Stimulated activated CD4-positive, alpha-beta T cell treated with anti-CD3 and anti-CD28 coated beads, Interleukin-2, amount 100 ng/mL, for 24 hours (primary cell): Measurements from ENCODE around the gene PPP1R16B.
A peak's percentile ranks its signal among the peaks of the same experiment; 100 is the strongest.

Source experiments
- DNase-seq, 2 donors: peaks; one replicate each; pipeline ENCODE4 v3.0.0-alpha.2; 2020

PPP1R16B gene

DNA sequence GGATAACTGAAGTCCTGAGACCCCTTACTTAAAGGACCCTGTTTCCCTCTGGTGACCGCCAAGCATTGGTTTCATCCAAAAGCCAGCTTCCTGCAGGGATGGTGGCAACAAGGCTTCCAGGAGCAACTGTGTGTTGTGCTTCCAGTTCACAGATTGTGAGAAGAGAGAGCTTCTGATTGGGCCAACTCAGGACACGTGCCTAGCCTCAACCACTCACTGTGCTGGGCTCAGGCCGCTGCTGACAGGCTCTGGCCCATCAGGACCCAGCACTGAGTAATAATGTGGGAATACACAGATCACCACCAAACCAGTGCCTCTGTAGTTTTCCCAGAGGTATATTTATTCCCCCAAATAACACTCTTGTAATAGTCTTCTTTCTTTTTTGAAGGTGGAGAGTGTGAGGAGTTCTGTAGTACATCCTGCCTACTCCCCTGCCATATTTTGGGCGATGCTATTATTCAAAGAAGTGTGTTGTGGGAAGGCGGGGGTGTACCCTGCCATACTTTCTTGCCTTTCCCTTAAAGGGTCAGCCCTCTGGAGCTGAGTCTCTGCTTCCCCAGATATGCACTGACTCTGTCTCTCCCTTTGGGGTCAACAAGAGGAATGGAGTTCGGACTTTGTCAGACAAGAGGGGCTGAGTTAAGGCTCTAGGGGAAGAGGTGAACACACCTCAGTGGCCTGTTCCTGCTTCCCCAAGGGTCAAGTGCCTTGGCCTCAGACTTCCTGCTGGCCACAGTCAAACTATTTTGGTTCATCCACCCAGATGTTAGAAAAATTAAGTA is 23.2 kb downstream of the PPP1R16B start:
- DNase-seq: peak in 1 of 2 donors; percentile 11

DNA sequence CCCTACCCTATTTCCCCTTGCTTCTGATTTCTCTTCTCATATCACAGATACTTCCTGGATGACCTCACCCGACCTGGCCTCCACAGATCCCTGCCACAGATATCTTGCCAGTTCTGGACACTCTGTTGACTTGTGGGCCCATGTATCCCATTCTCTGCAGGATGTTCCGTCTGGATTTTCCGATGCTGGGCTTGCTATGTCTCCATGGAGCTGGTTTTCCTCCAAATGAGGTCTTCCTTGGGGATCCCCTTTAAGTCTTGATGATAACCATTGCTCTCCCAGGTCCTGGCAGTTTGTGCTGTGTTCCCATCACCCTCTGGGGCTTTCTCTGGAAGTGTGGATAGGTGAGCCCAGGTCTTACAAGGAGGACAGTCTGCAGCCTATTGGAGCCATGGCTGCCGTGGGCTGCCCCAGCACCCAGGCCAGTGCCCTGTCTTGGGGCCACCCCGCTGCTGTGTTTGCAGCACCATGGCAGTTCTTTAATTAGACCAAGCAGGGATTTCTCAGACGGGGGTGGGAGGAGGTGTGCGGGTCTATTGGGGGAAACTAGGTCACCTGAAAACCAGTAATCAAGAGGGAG is 23.9 kb downstream of the PPP1R16B start:
- DNase-seq: peak in 1 of 2 donors; percentile 13

DNA sequence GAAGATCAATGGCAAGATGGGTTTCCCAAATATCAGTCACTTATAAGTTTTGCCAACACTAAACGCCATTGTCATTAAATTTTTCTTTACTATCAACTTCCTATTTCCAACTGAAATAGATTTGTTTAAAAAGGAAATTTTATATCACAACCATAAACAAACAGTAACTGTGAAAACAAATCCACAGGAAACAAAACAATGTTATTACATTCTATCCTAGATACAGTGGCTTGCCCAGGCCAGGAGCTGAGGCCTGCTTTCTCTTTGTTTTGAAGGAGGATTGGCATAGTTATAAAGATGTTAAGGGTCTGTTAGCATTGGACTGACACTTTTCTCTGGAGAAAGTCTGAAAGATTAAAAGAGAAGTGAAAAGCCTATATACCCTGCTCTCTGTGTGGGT is 24.9 kb downstream of the PPP1R16B start:
- DNase-seq: no peak

DNA sequence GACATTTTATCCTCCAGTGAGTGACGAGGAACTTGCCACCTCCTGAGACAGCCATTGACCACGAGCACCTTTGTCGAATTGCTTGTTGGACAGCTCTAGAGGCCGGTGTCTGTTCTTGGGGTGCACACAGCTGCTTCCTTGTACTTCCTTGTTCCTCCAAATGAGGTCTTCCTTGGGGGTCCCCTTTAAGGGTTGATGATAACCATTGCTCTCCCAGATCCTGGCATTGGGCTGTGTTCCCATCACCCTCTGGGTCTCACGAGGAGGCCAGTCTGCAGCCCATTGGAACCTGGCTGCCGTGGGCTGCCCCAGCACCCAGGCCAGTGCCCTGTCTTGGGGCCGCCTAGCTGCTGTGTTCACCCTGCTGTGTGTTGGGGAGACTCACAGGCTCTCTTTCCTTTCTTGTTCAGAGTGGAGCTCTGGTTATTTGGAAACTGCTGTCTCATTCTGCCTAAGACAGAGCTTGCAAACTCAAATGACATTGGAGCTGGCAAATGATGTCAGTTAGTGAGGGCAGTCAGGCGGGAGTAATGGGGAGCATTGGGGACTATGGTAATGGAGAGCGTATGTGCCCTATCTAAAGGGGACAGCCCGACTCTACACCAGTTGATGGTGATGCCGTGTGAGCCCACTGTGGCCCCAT is 25.7 kb downstream of the PPP1R16B start:
- no peak for DNase-seq

DNA sequence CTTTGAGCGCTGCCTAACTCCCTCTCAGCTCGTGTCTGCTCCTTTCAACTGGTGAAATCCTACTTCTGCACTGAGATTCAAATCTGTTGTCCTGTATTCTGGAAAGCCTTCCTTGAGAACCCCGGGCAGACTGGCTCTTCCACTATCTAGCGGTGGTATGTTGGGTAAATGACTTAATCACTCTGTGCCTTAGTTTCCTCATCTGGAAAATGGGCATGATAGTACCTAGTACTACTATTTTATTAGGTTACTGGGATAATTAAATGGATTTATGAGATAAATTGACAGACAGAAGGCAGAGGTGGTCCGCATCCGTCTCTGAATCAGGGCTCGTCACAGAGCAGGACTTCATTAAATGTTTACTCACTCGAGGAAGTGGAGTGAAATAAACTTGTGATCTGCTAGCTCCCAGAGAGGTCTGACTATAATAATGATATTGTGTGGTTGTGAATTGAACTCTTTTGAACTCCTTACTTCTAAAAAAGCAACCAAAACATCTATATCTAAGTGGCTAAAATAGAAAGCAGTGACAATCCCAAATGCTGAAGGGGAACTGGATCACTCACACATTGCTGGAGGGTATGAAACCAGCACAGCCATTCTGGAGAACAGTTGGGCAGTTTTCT is 26.6 kb downstream of the PPP1R16B start:
- DNase-seq: peak in 1 of 2 donors; percentile 14

DNA sequence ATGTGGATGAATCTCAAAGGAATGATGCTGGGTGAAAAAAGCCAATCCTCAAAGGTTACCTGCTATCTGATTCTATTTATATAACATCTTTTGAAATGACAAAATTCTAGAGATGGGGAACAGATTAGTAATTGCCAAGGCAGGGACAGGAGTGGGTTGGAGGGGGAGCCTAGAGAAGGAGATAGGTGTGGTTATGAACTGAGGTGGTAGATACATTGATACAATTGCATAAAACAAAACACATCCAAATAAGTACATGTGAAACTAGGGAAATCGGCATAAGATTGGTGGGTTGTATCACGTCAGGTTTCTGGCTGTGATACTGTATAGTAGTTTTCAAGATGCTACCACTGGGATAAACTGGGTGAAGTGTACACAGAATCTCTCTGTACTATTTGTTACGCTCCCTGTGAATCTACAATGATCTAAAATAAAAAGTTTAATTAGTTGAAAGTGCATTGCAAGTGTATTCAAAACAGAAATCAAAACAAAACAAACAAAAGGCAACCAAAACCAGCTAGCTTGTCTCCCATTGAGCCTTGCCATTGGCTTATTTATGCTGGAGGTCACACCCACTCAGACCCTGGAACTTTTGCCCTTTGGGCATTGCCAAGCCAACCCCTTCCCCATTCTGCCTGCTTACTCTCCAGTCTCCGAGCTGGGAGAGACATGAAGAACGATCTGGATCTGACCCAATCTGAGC is 27.8 kb downstream of the PPP1R16B start:
- peak in 1 of 2 donors; percentile 46 for DNase-seq

DNA sequence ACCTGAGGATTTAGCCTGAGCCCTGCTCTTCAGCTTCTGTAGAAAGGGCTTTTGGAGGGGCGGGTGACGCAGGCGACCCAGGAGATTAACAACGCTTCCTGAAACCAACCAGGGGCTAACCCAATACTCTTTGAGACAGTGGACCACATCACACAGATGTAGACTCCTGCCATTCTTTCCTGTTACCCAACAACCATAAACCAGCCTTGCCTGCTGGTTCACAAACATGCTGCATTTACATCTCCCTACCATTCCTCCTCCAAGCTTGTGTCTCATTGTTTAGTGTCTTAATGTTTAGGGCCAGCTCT is 28.3 kb downstream of the PPP1R16B start:
- DNase-seq: peak; percentile 21 to 28

DNA sequence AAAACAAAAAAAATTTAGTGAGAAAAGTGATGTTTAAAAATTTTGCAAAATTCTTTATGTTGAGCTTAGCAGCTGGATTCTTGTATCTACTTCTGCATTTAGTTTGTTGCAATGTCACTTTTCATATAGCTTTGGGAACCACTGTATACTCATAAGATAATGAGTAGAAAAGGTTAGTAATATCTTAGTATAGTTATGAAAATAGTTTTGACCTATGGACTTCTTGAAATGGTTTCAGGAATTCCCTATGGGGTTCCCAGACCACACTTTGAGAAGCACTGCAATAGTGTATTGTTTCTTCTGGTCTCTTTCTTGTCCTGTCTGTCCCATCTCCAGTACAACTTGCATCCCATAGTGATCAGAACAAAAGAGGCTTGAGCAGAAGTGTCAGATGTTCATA is 29.4 kb downstream of the PPP1R16B start:
- DNase-seq: no peak

DNA sequence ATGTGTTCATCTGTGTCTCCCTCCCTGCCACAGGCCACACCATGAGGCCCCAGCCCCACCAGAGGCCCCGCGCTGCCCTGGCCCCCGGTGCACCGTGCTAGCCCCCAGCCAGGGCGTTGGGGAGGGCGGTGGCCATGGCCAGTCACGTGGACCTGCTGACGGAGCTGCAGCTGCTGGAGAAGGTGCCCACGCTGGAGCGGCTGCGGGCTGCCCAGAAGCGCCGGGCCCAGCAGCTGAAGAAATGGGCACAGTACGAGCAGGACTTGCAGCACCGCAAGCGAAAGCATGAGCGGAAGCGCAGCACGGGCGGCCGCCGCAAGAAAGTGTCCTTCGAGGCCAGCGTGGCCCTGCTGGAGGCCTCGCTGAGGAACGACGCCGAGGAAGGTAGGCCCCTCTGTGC is 30.3 kb downstream of the PPP1R16B start:
- peak in 1 of 2 donors; percentile 16 for DNase-seq

DNA sequence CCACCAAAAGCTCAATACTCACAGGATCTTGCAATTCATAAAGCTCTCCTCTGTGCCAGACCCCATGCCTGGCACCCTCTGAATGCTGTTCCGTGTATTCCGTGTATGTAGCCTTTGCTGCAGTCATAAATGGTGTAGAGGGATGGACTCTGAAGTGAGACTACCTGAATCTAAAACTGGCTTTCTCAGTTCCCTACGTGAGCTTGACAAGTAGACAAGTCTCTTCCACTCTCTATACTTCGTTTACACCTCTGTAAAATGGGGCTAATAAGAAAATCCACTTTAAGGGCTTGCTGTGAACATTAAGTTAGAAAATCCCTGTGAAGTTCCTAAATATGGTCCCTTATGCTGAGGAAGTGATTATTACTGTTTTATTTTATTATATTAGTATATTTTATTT is 31.5 kb downstream of the PPP1R16B start:
- peak in 1 of 2 donors; percentile 4 for DNase-seq

DNA sequence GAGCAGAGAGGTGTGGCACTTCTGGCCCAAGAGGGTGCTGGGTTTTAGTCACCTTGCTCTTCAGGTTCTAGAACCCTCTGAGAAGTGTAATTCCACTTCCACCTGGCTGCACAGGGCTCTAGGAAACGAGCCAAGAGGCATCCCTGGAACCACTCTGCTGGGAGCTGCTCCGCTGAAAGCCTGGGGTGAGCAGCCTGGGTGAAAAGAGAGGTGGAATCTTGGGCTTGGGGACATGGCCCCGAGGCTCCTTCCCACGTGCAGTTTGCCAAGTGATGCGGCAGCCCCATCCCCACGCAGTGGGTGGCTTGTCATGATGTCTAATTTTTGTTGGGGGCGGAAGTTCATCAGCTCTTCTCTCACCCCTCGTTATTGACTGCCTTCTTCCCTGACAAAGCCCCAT is 32.8 kb downstream of the PPP1R16B start:
- DNase-seq: no peak

DNA sequence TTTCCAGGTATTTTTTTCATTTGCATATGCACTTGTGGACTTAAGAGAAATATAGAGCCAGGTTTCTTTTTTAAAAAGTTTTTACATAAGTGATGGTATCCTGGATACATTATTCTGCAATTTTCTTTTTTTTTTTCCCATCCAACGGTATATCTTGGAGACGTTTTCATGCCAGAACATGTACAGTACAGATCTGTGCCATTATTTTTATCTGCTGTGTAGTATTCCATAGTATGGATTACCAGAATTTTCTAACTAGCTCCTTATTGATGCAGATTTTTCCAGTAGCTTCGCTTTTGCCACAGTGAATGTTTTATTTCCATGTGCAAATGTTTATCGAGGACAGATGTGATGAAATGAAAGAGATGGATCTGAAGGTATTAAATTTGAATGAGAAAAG is 34.1 kb downstream of the PPP1R16B start:
- DNase-seq: no peak

DNA sequence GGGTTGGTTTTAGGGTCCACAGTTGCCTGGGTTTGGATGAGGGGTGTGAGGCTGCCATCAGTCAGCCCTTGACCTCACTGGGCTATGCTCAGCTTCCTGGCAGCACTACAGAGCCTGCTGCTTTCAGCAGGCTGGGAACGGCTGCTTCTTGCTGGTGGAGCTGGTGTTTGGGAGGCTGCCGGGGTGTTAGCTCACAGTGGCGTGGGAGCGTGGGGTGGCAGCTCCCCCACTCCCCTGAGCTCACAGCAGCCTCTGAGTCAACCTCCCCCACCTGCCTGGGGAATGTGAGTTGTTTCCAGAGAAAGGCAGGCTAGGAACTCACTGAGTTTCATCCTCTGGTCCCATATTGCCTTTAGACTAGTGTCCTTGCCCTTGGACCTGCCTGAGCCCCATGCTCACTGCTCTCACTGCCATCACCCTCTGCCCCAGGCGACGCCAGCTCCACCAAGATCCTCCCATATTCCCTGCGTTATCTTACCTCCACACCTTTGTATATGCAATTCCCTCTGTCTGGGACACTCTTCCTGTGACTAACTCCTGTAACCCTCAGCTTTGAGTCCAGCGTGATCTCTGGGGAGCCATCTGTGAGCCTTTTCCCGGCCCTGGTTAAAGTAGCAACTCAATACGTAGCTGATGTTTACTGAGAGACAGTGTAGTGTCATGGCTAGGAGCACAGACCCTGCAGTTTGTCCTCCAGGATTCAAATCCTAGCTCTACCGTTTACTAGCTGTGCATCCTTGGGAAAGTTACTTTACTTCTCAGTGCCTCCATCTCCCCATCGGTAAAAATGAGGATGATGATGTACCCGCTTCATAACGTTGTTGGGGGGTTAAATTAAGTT is 34.8 kb downstream of the PPP1R16B start:
- peak; percentile 50 to 59 for DNase-seq

DNA sequence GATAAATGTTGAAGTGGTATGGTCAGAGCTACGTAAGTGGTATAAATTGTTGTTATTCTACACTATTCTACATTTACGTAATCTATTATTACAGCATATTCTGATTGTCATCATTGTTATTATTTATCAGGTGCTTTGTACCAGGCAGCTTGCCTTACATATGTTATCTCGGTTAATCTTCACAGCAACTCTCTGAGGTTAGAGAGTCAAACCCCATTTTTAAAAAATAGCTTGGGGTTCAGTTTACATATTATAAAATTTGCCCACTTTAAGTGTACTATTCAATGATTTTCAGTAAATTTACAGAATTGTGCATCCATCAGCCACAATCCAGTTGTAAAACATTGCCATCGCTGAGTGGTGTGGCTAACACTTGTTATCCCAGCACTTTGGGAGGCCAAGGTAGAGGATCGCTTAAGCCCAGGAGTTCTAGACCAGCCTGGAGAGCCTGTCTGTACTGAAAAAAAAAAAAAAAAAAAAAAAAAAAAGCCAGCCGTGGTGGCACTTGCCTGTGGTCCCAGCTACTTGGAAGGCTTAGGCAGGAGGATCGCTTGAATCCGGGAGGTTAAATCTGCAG is 35.5 kb downstream of the PPP1R16B start:
- DNase-seq: no peak

DNA sequence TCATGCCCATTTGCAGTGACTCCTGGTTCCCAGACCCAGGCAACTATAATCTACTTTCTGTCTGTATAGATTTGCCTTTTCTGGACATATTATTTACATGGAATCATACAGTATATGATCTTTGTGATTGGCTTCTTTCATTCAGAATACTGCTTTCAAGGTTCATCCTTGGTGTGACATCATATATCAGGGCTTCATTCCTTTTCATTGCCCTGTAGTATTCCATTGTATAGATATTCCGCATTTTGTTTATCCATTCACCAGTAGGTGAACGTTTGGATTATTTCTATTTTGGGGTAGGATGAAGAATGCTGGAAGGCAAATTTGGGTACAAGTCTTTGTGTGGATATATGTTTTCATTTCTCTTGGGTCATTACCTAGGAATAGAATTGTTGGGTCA is 36.1 kb downstream of the PPP1R16B start:
- no peak for DNase-seq

DNA sequence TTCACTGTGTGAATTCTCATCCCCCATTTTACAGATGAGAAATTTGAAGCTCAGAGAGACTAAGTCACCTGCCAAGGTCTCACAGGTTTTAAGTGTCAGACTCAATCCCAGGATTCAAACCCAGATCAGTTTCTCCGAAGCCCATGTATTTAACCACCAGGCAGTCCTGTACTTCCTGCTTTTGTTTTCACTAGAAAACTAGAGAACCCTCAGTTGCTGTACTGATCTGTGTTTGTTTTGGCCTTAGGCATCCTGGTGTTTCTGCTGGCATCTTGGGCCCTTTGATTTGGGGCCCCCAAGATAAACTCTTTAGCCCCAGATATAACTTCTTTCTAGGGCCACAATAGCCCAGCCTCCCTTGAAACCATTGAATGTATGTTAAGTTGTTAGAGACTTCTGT is 36.5 kb downstream of the PPP1R16B start:
- no peak for DNase-seq

DNA sequence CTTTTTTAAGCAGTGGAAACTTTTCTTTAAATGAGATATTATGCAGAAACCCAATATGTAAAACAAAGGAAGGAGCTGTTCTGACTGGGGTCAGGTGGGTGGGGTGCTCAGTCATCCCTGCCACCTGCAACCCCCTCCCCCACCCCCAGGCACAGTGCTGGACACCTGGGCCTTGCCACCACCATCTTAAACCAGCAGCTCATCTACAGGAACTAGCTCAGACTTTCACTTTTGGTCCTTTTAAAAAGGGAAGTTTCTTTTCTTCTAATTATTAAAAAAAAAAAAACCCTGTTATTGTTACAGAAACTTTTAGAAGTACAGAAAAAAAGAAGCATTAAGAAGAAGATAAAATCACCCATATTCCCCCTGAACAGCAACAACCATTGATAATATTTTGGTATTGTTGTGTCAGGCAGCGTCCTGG is 37.1 kb downstream of the PPP1R16B start:
- DNase-seq: peak; percentile 82

DNA sequence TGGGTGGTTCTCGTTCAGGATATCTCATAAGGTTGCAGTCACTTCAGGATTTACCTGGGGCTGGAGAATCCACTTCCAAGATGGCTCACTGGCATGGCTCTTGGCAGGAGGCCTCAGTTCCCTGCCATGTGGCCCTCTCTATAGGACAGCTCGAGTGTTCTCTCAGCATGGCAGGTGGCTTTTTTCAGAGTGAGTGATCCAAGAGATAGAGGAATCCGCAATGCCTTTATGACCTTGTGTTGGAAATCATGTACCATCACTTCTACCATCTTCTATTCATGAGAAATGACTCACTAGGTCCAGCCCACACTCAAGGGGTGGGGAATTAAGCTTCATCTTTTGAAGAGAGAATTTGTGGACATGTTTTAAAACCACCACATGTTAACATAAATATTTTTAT is 37.8 kb downstream of the PPP1R16B start:
- peak; percentile 48 to 64 for DNase-seq

DNA sequence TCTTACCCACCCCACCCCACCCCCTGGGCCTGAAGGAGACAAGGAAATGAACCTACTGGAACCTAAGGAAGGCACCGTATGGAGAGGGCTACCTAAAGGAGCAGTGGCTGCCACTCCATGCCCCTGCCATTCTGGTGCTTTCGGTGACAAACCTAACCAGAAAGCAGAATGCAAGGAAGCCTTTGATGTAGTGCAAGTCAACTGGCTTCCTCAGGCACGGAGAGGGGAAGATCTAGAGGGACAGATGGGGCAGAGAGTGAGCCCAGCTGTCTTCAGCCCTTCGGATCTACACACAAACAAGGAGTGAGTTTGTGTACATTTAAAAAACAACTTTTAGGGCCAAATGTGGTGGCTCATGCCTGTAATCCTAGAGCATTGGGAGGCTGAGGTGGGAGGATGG is 39.5 kb downstream of the PPP1R16B start:
- DNase-seq: no peak

DNA sequence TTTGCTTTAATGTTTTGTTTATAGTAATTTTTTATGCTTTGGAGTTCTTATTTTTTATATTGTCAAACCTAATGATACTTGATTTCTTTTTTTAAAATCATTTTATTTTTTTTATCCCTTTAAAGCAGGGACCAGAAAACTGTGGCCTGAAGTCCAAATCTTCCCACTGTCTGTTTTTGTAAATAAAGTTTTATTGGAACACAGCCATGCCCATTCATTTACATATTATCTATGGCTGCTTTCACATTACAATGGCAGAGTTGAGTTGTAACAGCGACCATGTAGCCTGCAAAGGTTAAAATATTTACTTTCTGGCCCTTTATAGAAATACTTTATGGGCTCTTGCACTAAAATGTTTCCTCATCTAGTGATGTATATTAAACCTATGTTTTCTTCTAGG is 42.3 kb downstream of the PPP1R16B start:
- no peak for DNase-seq

DNA sequence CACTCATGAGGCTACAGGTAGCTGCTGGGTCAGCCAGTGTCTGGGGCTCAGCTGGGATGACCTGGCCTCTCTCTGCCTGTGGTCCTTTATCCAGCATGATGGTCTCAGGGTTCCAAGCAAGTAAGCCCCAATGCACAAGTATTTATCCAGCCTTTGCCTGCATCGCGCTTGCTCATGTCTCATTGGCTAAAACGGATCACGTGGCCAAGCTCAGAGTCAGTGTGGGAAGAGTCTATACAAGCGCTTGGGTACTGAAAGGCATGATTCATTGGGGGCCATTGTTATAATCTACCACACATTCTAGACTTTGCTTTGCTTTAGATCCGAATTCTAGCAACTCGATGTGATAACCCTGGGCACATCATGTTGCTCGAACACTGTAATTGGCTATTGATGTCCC is 48.3 kb downstream of the PPP1R16B start:
- no peak for DNase-seq

DNA sequence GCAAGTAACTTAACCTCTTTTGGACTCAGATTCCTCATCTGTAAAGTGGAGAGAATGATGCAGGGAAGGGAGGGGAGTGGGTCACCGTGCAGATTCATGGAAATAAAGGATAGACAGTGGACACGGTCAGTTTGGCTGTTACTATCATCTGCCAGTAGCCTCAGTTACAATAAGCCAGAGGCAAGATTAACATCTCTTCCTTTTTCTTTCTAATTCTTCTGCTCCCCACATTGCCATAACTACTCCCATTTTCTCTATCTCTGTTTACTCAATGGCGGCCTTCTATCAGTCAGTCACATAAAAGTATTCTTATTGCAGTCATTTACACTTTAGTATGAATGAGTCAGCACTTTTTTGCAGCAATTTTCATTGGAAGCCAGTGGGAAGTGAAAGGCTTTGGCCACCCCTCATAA is 49.2 kb downstream of the PPP1R16B start:
- DNase-seq: no peak
